Neural progenitor cell (in vitro differentiated cells): ENCODE measurements around the gene LDB3. TPM values are rescaled to one million over a fixed set of nuclear protein-coding genes. Genes with fewer than 3 reads are reported as not detected.
"Not testable (repeated sequence)": the region's sequence is repeated elsewhere in the genome, so short reads cannot be mapped to it uniquely, and the experiment has no call there.

Source experiments
- DNase-seq: peaks from one replicate; pipeline ENCODE4 v3.0.0-alpha.2; 2016; ENCODE audit warnings: low spot score
- H2AFZ ChIP-seq: fragments of 200-600 bp; sonication (generic); replicated peaks from 2 replicates; pipeline ENCODE4 v1.6.1; 2016; ENCODE audit warnings: antibody characterized with exemption
- H3F3A ChIP-seq: fragments of 200-600 bp; sonication (generic); 2 replicates; pipeline ENCODE4 v1.6.1; 2016; ENCODE audit warnings: antibody characterized with exemption, low read depth
- H3K27ac ChIP-seq: fragments of 200-600 bp; sonication (generic); 2 replicates; pipeline ENCODE4 v1.5.1; 2016; ENCODE audit warnings: mild to moderate bottlenecking
- H3K27me3 ChIP-seq: fragments of 200-600 bp; sonication (generic); 2 replicates; pipeline ENCODE4 v1.6.1; 2016; ENCODE audit warnings: mild to moderate bottlenecking, moderate library complexity
- H3K36me3 ChIP-seq: fragments of 200-600 bp; sonication (generic); 2 replicates; pipeline ENCODE4 v1.5.1; 2016
- H3K4me1 ChIP-seq: fragments of 200-600 bp; sonication (generic); 2 replicates; pipeline ENCODE4 v1.6.1; 2016; ENCODE audit warnings: mixed run types
- H3K4me2 ChIP-seq: fragments of 200-600 bp; sonication (generic); 2 replicates; pipeline ENCODE4 v1.6.1; 2016
- H3K4me3 ChIP-seq: fragments of 200-600 bp; sonication (generic); 2 replicates; pipeline ENCODE4 v1.5.1; 2016
- H3K79me2 ChIP-seq: fragments of 200-600 bp; sonication (generic); 2 replicates; pipeline ENCODE4 v1.6.1; 2016; ENCODE audit warnings: low read depth
- H3K9ac ChIP-seq: fragments of 200-600 bp; sonication (generic); 2 replicates; pipeline ENCODE4 v1.6.1; 2016
- H3K9me3 ChIP-seq: fragments of 200-600 bp; sonication (generic); 2 replicates; pipeline ENCODE4 v1.5.1; 2016; ENCODE audit warnings: low read depth
- H4K20me1 ChIP-seq: fragments of 200-600 bp; sonication (generic); 2 replicates; pipeline ENCODE4 v1.6.1; 2016; ENCODE audit warnings: low read depth
- H3K27ac Mint-ChIP-seq: 3 replicates; pipeline ENCODE4 v1.8.0; 2021; ENCODE audit warnings: mixed read lengths
- H3K27me3 Mint-ChIP-seq: 2 replicates; pipeline ENCODE4 v1.8.0; 2022; ENCODE audit warnings: low read depth, mild to moderate bottlenecking, inconsistent platforms, moderate library complexity, mixed read lengths; ENCODE audit not compliant: insufficient read depth
- H3K36me3 Mint-ChIP-seq: 3 replicates; pipeline ENCODE4 v1.8.0; 2021; ENCODE audit warnings: mixed read lengths
- H3K4me1 Mint-ChIP-seq: 3 replicates; pipeline ENCODE4 v1.8.0; 2021; ENCODE audit warnings: mixed read lengths
- H3K4me3 Mint-ChIP-seq: 3 replicates; pipeline ENCODE4 v1.8.0; 2021; ENCODE audit warnings: mild to moderate bottlenecking, moderate library complexity, mixed read lengths
- H3K9me3 Mint-ChIP-seq: 3 replicates; pipeline ENCODE4 v1.8.0; 2020; ENCODE audit warnings: mixed read lengths
- EZH2 ChIP-seq: fragments of 200-600 bp; sonication (generic); IDR thresholded peaks from 2 replicates; pipeline ENCODE4 v1.6.1; 2017; ENCODE audit warnings: antibody characterized with exemption, mild to moderate bottlenecking, moderate library complexity
- EZH2phosphoT487 ChIP-seq: fragments of 200-600 bp; sonication (generic); IDR thresholded peaks from 2 replicates; pipeline ENCODE4 v1.6.1; 2017; ENCODE audit warnings: antibody characterized with exemption
- total RNA-seq: library from RNA; depleted of rRNA; stranded (reverse); fragments of >200 nt; gene quantifications from 2 replicates; pipeline ENCODE4 v1.2.3, GENCODE V29; 2015; ENCODE audit warnings: low replicate concordance
- TF ChIP-seq, protein P1 (sequence below): fragments of 200-600 bp; sonication (generic); IDR thresholded peaks from 2 replicates; pipeline ENCODE4 v1.5.1; 2017; ENCODE audit warnings: antibody characterized with exemption, mild to moderate bottlenecking

LDB3 gene
- total RNA-seq, 1 donor from 2014 or later, result not detected

DNA sequence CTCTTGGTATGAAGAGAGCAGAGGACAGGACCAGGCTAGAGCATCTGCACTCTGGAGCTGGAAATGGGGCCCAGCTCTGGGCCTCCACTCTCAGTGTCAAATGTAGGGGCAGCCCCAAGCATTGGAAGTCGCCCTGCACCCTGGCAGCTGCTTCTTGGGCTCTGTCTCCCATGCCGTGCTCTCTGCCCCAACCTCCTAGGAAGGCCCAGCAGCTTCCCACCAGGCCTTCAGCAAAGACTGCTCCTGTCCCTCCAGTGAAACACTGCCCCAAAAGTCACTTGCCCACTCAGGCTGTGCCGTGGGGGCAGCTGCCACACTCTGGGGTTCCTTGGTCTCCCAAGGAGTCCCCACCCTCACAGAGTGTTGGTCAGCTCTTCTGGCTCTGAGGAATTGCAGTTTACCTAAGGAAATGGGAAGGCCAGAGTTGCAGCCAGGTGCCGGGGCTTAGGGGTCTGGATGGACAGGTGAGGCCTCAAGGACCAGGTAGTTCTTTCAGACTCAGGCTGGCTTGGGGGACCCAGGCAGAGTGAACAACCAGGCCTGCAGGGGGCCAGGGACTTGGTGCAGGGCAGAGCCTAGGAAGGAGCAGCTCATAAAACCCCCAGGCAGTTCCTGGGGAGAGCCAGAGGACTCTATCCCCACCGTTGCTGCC lies 23.4 kb upstream of the LDB3 start:
- DNase-seq, result no peak

DNA sequence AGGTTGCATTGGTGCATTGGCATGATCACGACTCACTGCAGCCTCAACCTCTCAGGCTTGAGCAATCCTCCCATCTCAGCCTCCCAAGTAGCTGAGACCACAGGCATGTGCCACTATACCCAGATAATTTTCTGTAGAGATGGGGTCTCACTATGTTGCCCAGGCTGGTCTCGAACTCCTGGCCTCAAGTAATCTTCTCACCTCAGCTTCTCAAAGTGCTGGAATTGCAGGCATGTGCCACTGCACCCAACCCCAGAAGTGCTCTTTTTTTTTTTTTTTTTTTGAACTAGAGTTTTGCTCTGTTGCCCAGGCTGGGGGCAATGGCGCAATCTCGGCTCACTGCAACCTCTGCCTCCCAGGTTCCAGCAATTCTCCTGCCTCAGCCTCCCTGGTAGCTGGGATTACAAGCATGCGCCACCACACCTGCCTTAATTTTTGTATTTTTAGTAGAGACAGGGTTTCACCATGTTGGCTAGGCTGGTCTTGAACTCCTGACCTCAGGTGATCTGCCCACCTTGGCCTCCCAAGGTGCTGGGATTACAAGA lies 22.6 kb upstream of the LDB3 start:
- H3K36me3 ChIP-seq, DNase-seq, H3K79me2 ChIP-seq, H3K36me3 Mint-ChIP-seq, H3K4me1 Mint-ChIP-seq, H3K27ac ChIP-seq, H4K20me1 ChIP-seq, H3F3A ChIP-seq, H3K4me2 ChIP-seq, H3K27me3 Mint-ChIP-seq, H3K9me3 Mint-ChIP-seq, H3K27ac Mint-ChIP-seq, H3K4me3 ChIP-seq, H2AFZ ChIP-seq, H3K9me3 ChIP-seq, H3K9ac ChIP-seq, H3K4me1 ChIP-seq, H3K4me3 Mint-ChIP-seq, H3K27me3 ChIP-seq: not testable (repeated sequence)

More for the DNA sequence above, 23.4 kb upstream of the LDB3 start:
- TF ChIP-seq EZH2 (no peak), EZH2phosphoT487 (no peak)
- TF ChIP-seq, protein P1, sequence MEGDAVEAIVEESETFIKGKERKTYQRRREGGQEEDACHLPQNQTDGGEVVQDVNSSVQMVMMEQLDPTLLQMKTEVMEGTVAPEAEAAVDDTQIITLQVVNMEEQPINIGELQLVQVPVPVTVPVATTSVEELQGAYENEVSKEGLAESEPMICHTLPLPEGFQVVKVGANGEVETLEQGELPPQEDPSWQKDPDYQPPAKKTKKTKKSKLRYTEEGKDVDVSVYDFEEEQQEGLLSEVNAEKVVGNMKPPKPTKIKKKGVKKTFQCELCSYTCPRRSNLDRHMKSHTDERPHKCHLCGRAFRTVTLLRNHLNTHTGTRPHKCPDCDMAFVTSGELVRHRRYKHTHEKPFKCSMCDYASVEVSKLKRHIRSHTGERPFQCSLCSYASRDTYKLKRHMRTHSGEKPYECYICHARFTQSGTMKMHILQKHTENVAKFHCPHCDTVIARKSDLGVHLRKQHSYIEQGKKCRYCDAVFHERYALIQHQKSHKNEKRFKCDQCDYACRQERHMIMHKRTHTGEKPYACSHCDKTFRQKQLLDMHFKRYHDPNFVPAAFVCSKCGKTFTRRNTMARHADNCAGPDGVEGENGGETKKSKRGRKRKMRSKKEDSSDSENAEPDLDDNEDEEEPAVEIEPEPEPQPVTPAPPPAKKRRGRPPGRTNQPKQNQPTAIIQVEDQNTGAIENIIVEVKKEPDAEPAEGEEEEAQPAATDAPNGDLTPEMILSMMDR, result no peak
- no peak overlapping the region for H3K27ac Mint-ChIP-seq
- H2AFZ ChIP-seq, result no peak overlapping the region
- H3K27me3 ChIP-seq, result no peaks in the 10 kb centered on the region
- H3K4me1 Mint-ChIP-seq, result peaks cover 8% of the 10 kb centered on the region
- no peak overlapping the region for H3K27ac ChIP-seq
- H3K4me2 ChIP-seq, result no peak overlapping the region
- no peaks in the 10 kb centered on the region for H3K9me3 ChIP-seq
- H3K79me2 ChIP-seq, result no peaks in the 10 kb centered on the region
- no peaks in the 10 kb centered on the region for H4K20me1 ChIP-seq
- no peaks in the 10 kb centered on the region for H3K9me3 Mint-ChIP-seq
- H3K4me3 Mint-ChIP-seq, result no peak overlapping the region
- no peak overlapping the region for H3K9ac ChIP-seq
- H3K36me3 Mint-ChIP-seq, result no peaks in the 10 kb centered on the region
- H3K4me1 ChIP-seq, result no peaks in the 10 kb centered on the region
- no peaks in the 10 kb centered on the region for H3K27me3 Mint-ChIP-seq
- H3K36me3 ChIP-seq, result no peaks in the 10 kb centered on the region
- no peak overlapping the region for H3K4me3 ChIP-seq
- H3F3A ChIP-seq, result no peaks in the 10 kb centered on the region

DNA sequence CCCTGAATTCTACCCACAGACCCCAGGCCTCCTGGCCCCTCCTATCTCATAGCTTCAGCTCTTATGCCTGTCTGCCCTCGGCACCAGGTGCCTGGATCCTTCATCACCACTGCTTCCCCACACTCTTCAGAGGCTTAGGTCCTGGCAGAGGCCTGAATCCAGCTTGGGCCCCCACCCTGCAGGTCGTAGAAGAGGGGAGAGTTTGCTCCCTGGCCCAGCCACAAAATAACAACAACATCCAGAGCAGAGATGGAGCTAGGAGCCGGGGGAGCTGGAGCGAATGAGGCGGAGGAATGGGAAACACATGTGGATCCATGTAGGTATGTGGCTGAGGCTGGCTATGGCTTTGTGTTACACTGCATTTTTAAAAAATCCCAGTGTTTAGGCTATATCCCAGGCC lies 21.8 kb upstream of the LDB3 start:
- Mint-ChIP-seq H3K36me3 (no peaks in the 10 kb centered on the region), H3K9me3 (no peaks in the 10 kb centered on the region), H3K4me1 (peaks cover 8% of the 10 kb centered on the region), H3K27me3 (peaks cover 5% of the 10 kb centered on the region), H3K4me3 (no peak overlapping the region), H3K27ac (no peak overlapping the region)
- H2AFZ ChIP-seq, result no peak overlapping the region
- no peaks in the 10 kb centered on the region for H3K4me1 ChIP-seq
- no peaks in the 10 kb centered on the region for H3K9me3 ChIP-seq
- H3K36me3 ChIP-seq, result no peaks in the 10 kb centered on the region
- H3K9ac ChIP-seq, result no peak overlapping the region
- H3K79me2 ChIP-seq, result no peaks in the 10 kb centered on the region
- TF ChIP-seq, protein P1, result no peak
- TF ChIP-seq EZH2phosphoT487 (no peak), EZH2 (no peak)
- no peak overlapping the region for H3K27ac ChIP-seq
- no peaks in the 10 kb centered on the region for H3K27me3 ChIP-seq
- no peak overlapping the region for H3K4me2 ChIP-seq
- no peaks in the 10 kb centered on the region for H3F3A ChIP-seq
- DNase-seq, result no peak
- no peak overlapping the region for H3K4me3 ChIP-seq
- no peaks in the 10 kb centered on the region for H4K20me1 ChIP-seq

DNA sequence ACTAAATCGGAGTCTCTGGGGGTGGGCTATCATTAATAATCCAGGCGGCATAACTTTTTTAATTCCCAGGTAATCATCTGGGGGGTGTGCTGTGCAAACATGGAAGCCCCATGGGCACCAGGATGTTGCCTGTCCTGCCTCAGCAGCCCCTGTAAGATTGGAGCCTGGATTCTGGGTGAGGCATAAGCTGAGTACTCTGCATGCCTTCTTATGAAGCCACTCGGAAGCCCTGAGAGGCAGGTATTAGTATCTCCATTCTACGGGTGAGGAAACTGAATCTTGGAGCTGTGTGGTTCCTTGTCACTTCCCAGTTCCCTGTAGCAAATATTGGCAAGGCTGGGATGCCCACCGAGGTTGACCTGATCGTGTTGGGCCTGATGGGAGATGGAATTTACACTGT lies 21.4 kb upstream of the LDB3 start:
- no peaks in the 10 kb centered on the region for H3K27me3 ChIP-seq
- H3K27ac ChIP-seq, result no peak overlapping the region
- H3K4me1 Mint-ChIP-seq, result peaks cover 8% of the 10 kb centered on the region
- H3K27me3 Mint-ChIP-seq, result peaks cover 6% of the 10 kb centered on the region
- H3K79me2 ChIP-seq, result no peaks in the 10 kb centered on the region
- no peaks in the 10 kb centered on the region for H3K9me3 Mint-ChIP-seq
- TF ChIP-seq EZH2 (no peak), EZH2phosphoT487 (no peak)
- TF ChIP-seq, protein P1, result no peak
- no peaks in the 10 kb centered on the region for H3K36me3 Mint-ChIP-seq
- H4K20me1 ChIP-seq, result no peaks in the 10 kb centered on the region
- H3K27ac Mint-ChIP-seq, result no peak overlapping the region
- no peaks in the 10 kb centered on the region for H3K36me3 ChIP-seq
- H3K4me3 ChIP-seq, result no peak overlapping the region
- no peaks in the 10 kb centered on the region for H3K9me3 ChIP-seq
- no peak overlapping the region for H3K4me3 Mint-ChIP-seq
- H3K4me1 ChIP-seq, result no peaks in the 10 kb centered on the region
- H3F3A ChIP-seq, result no peaks in the 10 kb centered on the region
- no peak for DNase-seq
- no peak overlapping the region for H2AFZ ChIP-seq
- H3K9ac ChIP-seq, result no peak overlapping the region
- H3K4me2 ChIP-seq, result no peak overlapping the region
